ENCODE results near the gene PRKAR1A. TPM values are rescaled to one million over a fixed set of nuclear protein-coding genes. Genes with fewer than 3 reads are reported as not detected.

PRKAR1A gene
- total and polyA plus RNA-seq, 4 donors: 55.6 to 118 (median 104) TPM

GRCh38 chr17:68591583-68591982 is 79.4 kb downstream of the PRKAR1A start:
- no peak for TF ChIP-seq FOXA2 (IDR thresholded peaks at IDR 0.05)
- no peak for TF ChIP-seq TAF1 (conservative IDR thresholded peaks at IDR 0.05)
- no peak for TF ChIP-seq FOXA1 (IDR thresholded peaks at IDR 0.05)
- no peak for TF ChIP-seq REST (IDR thresholded peaks at IDR 0.05)
- no peak for TF ChIP-seq EGR1 (IDR thresholded peaks at IDR 0.05; ENCODE audit: low read depth in 2 of 2)
- no peak for TF ChIP-seq GABPA (IDR thresholded peaks at IDR 0.05 in 1 of 2, conservative IDR thresholded peaks at IDR 0.05 in 1 of 2)
- no peak for TF ChIP-seq RAD21 (IDR thresholded peaks at IDR 0.05)
- no peak for TF ChIP-seq RXRA (IDR thresholded peaks at IDR 0.05)
- no peak for TF ChIP-seq YY1 (IDR thresholded peaks at IDR 0.05)
- TF ChIP-seq HNF4A (conservative IDR thresholded peaks at IDR 0.05): no peak
- TF ChIP-seq ATF3 (IDR thresholded peaks at IDR 0.05): no peak
- no peak for TF ChIP-seq HNF4G (IDR thresholded peaks at IDR 0.05)
- no peak for TF ChIP-seq NR2F2 (IDR thresholded peaks at IDR 0.05)
- no peak for TF ChIP-seq SP1 (IDR thresholded peaks at IDR 0.05)
- no peak for TF ChIP-seq JUND (IDR thresholded peaks at IDR 0.05)
- TF ChIP-seq, protein P1, sequence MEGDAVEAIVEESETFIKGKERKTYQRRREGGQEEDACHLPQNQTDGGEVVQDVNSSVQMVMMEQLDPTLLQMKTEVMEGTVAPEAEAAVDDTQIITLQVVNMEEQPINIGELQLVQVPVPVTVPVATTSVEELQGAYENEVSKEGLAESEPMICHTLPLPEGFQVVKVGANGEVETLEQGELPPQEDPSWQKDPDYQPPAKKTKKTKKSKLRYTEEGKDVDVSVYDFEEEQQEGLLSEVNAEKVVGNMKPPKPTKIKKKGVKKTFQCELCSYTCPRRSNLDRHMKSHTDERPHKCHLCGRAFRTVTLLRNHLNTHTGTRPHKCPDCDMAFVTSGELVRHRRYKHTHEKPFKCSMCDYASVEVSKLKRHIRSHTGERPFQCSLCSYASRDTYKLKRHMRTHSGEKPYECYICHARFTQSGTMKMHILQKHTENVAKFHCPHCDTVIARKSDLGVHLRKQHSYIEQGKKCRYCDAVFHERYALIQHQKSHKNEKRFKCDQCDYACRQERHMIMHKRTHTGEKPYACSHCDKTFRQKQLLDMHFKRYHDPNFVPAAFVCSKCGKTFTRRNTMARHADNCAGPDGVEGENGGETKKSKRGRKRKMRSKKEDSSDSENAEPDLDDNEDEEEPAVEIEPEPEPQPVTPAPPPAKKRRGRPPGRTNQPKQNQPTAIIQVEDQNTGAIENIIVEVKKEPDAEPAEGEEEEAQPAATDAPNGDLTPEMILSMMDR (IDR thresholded peaks at IDR 0.05; ENCODE audit: low read depth, low read length, missing input control): no peak
- TF ChIP-seq MAX (IDR thresholded peaks at IDR 0.05): no peak
- TF ChIP-seq, protein P2, sequence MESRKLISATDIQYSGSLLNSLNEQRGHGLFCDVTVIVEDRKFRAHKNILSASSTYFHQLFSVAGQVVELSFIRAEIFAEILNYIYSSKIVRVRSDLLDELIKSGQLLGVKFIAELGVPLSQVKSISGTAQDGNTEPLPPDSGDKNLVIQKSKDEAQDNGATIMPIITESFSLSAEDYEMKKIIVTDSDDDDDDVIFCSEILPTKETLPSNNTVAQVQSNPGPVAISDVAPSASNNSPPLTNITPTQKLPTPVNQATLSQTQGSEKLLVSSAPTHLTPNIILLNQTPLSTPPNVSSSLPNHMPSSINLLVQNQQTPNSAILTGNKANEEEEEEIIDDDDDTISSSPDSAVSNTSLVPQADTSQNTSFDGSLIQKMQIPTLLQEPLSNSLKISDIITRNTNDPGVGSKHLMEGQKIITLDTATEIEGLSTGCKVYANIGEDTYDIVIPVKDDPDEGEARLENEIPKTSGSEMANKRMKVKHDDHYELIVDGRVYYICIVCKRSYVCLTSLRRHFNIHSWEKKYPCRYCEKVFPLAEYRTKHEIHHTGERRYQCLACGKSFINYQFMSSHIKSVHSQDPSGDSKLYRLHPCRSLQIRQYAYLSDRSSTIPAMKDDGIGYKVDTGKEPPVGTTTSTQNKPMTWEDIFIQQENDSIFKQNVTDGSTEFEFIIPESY (IDR thresholded peaks at IDR 0.05): no peak
- Histone ChIP-seq H3K9ac (ENCODE audit: low read depth in 1 of 2, low read length in 2 of 2) (no peak overlapping the region), H3K4me3 (ENCODE audit: low read depth in 1 of 3, low read length in 3 of 3) (no peak overlapping the region), H3K27me3 (ENCODE audit: control insufficient read depth in 4 of 4, insufficient read depth in 4 of 4, low read length in 3 of 4) (no peaks in the 10 kb centered on the region), H3K4me1 (ENCODE audit: control insufficient read depth in 4 of 4, insufficient read depth in 4 of 4, low read length in 3 of 4) (peaks cover 13 to 60% (median 49%) of the 10 kb centered on the region in 4 donors), H3K9me3 (ENCODE audit: control insufficient read depth in 4 of 4, low read length in 3 of 4) (no peaks in the 10 kb centered on the region), H3K27ac (ENCODE audit: low read depth in 1 of 2, low read length in 2 of 2) (no peak overlapping the region), H3K36me3 (ENCODE audit: control insufficient read depth in 4 of 4, insufficient read depth in 3 of 4, low read depth in 1 of 4, low read length in 3 of 4) (peaks cover 0 to 8% (median 4%) of the 10 kb centered on the region in 4 donors)
- DNase-seq (ENCODE audit: low spot score): no peak
- WGBS: 85% methylated on average over 12 of the region's 12 CpGs
